DOHH2 (cell line): ENCODE data around the gene TRPM3.

Experiments used
- H3F3A ChIP-seq: fragments of 200-600 bp; sonication (generic), shearing (Covaris generic); 2 replicates; pipeline ENCODE4 v1.6.0; 2016; ENCODE audit warnings: antibody characterized with exemption, mild to moderate bottlenecking; ENCODE audit not compliant: control insufficient read depth, insufficient read depth
- H3K27ac ChIP-seq: fragments of 200-600 bp; sonication (generic); 2 replicates; pipeline ENCODE4 v1.5.1; 2014; ENCODE audit warnings: low read depth, mild to moderate bottlenecking, low read length, moderate library complexity
- H3K27me3 ChIP-seq: fragments of 200-600 bp; sonication (generic); 2 replicates; pipeline ENCODE4 v1.6.1; 2014; ENCODE audit warnings: mild to moderate bottlenecking, low read length, mixed read lengths; ENCODE audit not compliant: control insufficient read depth
- H3K36me3 ChIP-seq: fragments of 200-600 bp; sonication (generic); 2 replicates; pipeline ENCODE4 v1.6.1; 2014; ENCODE audit warnings: mild to moderate bottlenecking, low read length, moderate library complexity, mixed read lengths; ENCODE audit not compliant: control insufficient read depth
- H3K4me1 ChIP-seq: fragments of 200-600 bp; sonication (generic); 2 replicates; pipeline ENCODE4 v1.6.1; 2014; ENCODE audit warnings: mild to moderate bottlenecking, low read length, mixed read lengths; ENCODE audit not compliant: control insufficient read depth
- H3K4me2 ChIP-seq: fragments of 200-600 bp; sonication (generic); 2 replicates; pipeline ENCODE4 v1.6.0; 2014; ENCODE audit warnings: mild to moderate bottlenecking, low read length, moderate library complexity
- H3K4me3 ChIP-seq: fragments of 200-600 bp; sonication (generic); 2 replicates; pipeline ENCODE4 v1.5.1; 2014; ENCODE audit warnings: mild to moderate bottlenecking, low read length, mixed read lengths
- H3K79me2 ChIP-seq: fragments of 200-600 bp; sonication (generic); 2 replicates; pipeline ENCODE4 v1.6.1; 2014; ENCODE audit warnings: mild to moderate bottlenecking, low read length, mixed read lengths; ENCODE audit not compliant: control insufficient read depth
- H3K9me2 ChIP-seq: fragments of 200-600 bp; sonication (generic); replicated peaks from 2 replicates; pipeline ENCODE4 v1.6.1; 2014; ENCODE audit warnings: mild to moderate bottlenecking, low read length, mixed read lengths; ENCODE audit not compliant: control insufficient read depth
- H3K9me3 ChIP-seq: fragments of 200-600 bp; sonication (generic); 2 replicates; pipeline ENCODE4 v1.6.1; 2014; ENCODE audit warnings: antibody characterized with exemption, low read length, mixed read lengths; ENCODE audit not compliant: control insufficient read depth, insufficient read depth
- H4K20me1 ChIP-seq: fragments of 200-600 bp; sonication (generic); 2 replicates; pipeline ENCODE4 v1.6.0; 2014; ENCODE audit warnings: low read depth, mild to moderate bottlenecking, antibody characterized with exemption, low read length, moderate library complexity; ENCODE audit not compliant: control insufficient read depth, insufficient read depth
- CTCF ChIP-seq: fragments of 200-600 bp; sonication (generic); IDR thresholded peaks from one replicate; pipeline ENCODE4 v1.5.1; 2014; ENCODE audit warnings: antibody characterized with exemption, mild to moderate bottlenecking, low read depth, low read length; ENCODE audit not compliant: poor library complexity, severe bottlenecking
- EZH2phosphoT487 ChIP-seq: fragments of 200-600 bp; sonication (generic); IDR thresholded peaks from 2 replicates; pipeline ENCODE4 v1.6.1; 2017; ENCODE audit warnings: borderline replicate concordance, mild to moderate bottlenecking, antibody characterized with exemption, low read length, moderate library complexity, mixed read lengths

The TRPM3 gene

GRCh38 chr9:70539001-70539400 is 582.4 kb downstream of the TRPM3 start:
- H3K27ac ChIP-seq, result no peak overlapping the region
- H4K20me1 ChIP-seq, result no peaks in the 10 kb centered on the region
- no peak overlapping the region for H3K4me2 ChIP-seq
- no peaks in the 10 kb centered on the region for H3K9me2 ChIP-seq
- H3K4me1 ChIP-seq, result no peaks in the 10 kb centered on the region
- no peaks in the 10 kb centered on the region for H3K9me3 ChIP-seq
- H3K36me3 ChIP-seq, result no peaks in the 10 kb centered on the region
- H3K27me3 ChIP-seq, result no peaks in the 10 kb centered on the region; the same call in 1 of the 2 replicates
- no peaks in the 10 kb centered on the region for H3K79me2 ChIP-seq
- TF ChIP-seq CTCF, result no peak
- no peak for TF ChIP-seq EZH2phosphoT487
- no peak overlapping the region for H3K4me3 ChIP-seq
- no peaks in the 10 kb centered on the region for H3F3A ChIP-seq

- Histone ChIP-seq H3K4me3 (no peak overlapping the region), H3K79me2 (no peaks in the 10 kb centered on the region)
- TF ChIP-seq EZH2phosphoT487, result no peak
- TF ChIP-seq CTCF, result no peak
Measured at GRCh38 chr9:70537084-70537483, 584.3 kb downstream of the TRPM3 start.

GRCh38 chr9:70535546-70536323 is 585.7 kb downstream of the TRPM3 start:
- Histone ChIP-seq H3F3A (no peaks in the 10 kb centered on the region), H3K27me3 (no peaks in the 10 kb centered on the region; the same call in 1 of the 2 replicates), H3K27ac (no peak overlapping the region), H3K4me2 (no peak overlapping the region), H3K79me2 (no peaks in the 10 kb centered on the region), H3K4me3 (no peak overlapping the region), H4K20me1 (no peaks in the 10 kb centered on the region), H3K9me2 (no peaks in the 10 kb centered on the region), H3K9me3 (no peaks in the 10 kb centered on the region), H3K4me1 (no peaks in the 10 kb centered on the region), H3K36me3 (no peaks in the 10 kb centered on the region)
- TF ChIP-seq CTCF, result no peak
- no peak for TF ChIP-seq EZH2phosphoT487

More at GRCh38 chr9:70537084-70537483, 584.3 kb downstream of the TRPM3 start:
- H3K9me3 ChIP-seq, result no peaks in the 10 kb centered on the region
- H3K27ac ChIP-seq, result no peak overlapping the region
- H3K9me2 ChIP-seq, result no peaks in the 10 kb centered on the region
- H3K36me3 ChIP-seq, result no peaks in the 10 kb centered on the region
- H3K27me3 ChIP-seq, result no peaks in the 10 kb centered on the region
- H4K20me1 ChIP-seq, result no peaks in the 10 kb centered on the region
- no peaks in the 10 kb centered on the region for H3K4me1 ChIP-seq
- H3F3A ChIP-seq, result no peaks in the 10 kb centered on the region
- no peak overlapping the region for H3K4me2 ChIP-seq
